OCI-LY1 (cell line): ENCODE results near the gene SPINK2.

Source experiments
- EZH2 ChIP-seq: fragments of 200-600 bp; sonication (generic), shearing (Covaris generic); IDR thresholded peaks from 2 replicates; pipeline ENCODE4 v1.8.0; 2017; ENCODE audit warnings: borderline replicate concordance, mixed run types, mild to moderate bottlenecking, antibody characterized with exemption, low read length, moderate library complexity, mixed read lengths
- TF ChIP-seq, protein P1 (sequence below): fragments of 200-600 bp; sonication (generic), shearing (Covaris generic); IDR thresholded peaks from 2 replicates; pipeline ENCODE4 v1.5.1; 2017; ENCODE audit warnings: mild to moderate bottlenecking, antibody characterized with exemption, low read length, moderate library complexity, mixed read lengths

DNA sequence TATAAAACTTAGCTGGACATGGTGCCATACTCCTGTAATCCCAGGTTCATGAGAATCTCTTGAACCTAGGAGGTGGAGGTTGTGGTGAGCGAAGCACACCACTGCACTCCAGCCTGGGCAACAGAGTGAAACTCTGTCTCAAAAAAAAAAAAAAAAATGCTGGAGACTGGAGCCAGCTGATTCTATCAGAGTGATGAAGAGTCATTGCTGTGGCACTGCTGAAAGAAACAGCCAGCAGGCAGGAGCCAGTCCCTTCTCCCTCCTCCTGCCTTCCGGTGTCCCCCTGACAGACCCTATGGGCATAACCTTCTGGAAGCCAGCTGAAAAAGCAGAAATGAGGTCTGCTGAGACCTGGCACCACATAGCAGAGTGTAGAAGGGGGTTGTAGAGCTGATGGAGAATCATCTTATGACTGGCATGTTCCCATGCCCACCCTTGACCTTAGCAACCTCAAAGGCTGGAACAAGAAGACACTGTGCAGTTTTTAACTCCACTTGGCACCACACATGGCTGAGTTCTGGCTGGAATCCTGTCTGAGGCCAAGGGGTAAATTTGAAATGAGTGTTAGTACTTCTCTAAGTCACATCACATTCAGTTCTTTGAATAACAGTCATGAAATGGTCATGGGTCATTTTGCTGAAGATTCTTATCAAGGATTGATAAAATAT, 2.6 kb upstream of the SPINK2 start:
- no peak for TF ChIP-seq EZH2
- TF ChIP-seq, protein P1, sequence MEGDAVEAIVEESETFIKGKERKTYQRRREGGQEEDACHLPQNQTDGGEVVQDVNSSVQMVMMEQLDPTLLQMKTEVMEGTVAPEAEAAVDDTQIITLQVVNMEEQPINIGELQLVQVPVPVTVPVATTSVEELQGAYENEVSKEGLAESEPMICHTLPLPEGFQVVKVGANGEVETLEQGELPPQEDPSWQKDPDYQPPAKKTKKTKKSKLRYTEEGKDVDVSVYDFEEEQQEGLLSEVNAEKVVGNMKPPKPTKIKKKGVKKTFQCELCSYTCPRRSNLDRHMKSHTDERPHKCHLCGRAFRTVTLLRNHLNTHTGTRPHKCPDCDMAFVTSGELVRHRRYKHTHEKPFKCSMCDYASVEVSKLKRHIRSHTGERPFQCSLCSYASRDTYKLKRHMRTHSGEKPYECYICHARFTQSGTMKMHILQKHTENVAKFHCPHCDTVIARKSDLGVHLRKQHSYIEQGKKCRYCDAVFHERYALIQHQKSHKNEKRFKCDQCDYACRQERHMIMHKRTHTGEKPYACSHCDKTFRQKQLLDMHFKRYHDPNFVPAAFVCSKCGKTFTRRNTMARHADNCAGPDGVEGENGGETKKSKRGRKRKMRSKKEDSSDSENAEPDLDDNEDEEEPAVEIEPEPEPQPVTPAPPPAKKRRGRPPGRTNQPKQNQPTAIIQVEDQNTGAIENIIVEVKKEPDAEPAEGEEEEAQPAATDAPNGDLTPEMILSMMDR, result no peak
